NT2/D1 (cell line): Measurements from ENCODE around the gene LTB4R2.

ENCODE experiments used
- YY1 ChIP-seq: IDR thresholded peaks from 2 replicates; pipeline ENCODE4 v1.6.1; 2011; ENCODE audit not compliant: insufficient read length, insufficient read depth
- ZNF274 ChIP-seq: IDR thresholded peaks from 2 replicates; pipeline ENCODE4 v1.6.1; 2011; ENCODE audit warnings: mild to moderate bottlenecking, low read depth, low read length

- no peak for TF ChIP-seq ZNF274
- no peak for TF ChIP-seq YY1
These were observed 2.2 kb upstream of the LTB4R2 start, which contains the start of gene CIDEB for GRCh38 chr14:24307575-24308341.
